ENCODE data around the gene UBE2H.

UBE2H gene

GRCh38 chr7:129950191-129950932 is 2.4 kb downstream of the UBE2H start:
- peaks cover 47% of the 10 kb centered on the region for H3K4me1 ChIP-seq (ENCODE audit: insufficient read depth, low read length, poor library complexity, severe bottlenecking)
- TF ChIP-seq EZH2phosphoT487 (IDR thresholded peaks at IDR 0.05; ENCODE audit: borderline replicate concordance) = no peak
- TF ChIP-seq CTCF (conservative IDR thresholded peaks at IDR 0.05; ENCODE audit: low read length) = no peak
- no peaks in the 10 kb centered on the region for H3K36me3 ChIP-seq (ENCODE audit: insufficient read depth, low read length)
- peak overlapping the region; percentile 94 for H3K4me3 ChIP-seq (ENCODE audit: low read length, poor library complexity, severe bottlenecking)
- H3F3A ChIP-seq (ENCODE audit: low read depth) = no peaks in the 10 kb centered on the region; the same call in 1 of the 2 replicates
- H3K9ac ChIP-seq (ENCODE audit: low read depth, low read length, poor library complexity, severe bottlenecking) = peak overlapping the region; percentile 81
- no peaks in the 10 kb centered on the region for H3K9me3 ChIP-seq (ENCODE audit: insufficient read depth, low read depth, low read length)
- no peak overlapping the region for H2AFZ ChIP-seq (ENCODE audit: low read length)
- H4K20me1 ChIP-seq (ENCODE audit: insufficient read depth, low read length, poor library complexity, severe bottlenecking) = peaks cover 21% of the 10 kb centered on the region
- H3K27me3 ChIP-seq (ENCODE audit: insufficient read depth, low read length, poor library complexity, severe bottlenecking) = no peaks in the 10 kb centered on the region
- peaks cover 67% of the 10 kb centered on the region for H3K79me2 ChIP-seq (ENCODE audit: insufficient read depth, low read length)
- peak overlapping the region; percentile 96 for H3K4me2 ChIP-seq (ENCODE audit: low read depth, low read length, poor library complexity, severe bottlenecking)
- no peaks in the 10 kb centered on the region for H3K9me2 ChIP-seq (replicated peaks; ENCODE audit: low read depth, low read length)

DNA sequence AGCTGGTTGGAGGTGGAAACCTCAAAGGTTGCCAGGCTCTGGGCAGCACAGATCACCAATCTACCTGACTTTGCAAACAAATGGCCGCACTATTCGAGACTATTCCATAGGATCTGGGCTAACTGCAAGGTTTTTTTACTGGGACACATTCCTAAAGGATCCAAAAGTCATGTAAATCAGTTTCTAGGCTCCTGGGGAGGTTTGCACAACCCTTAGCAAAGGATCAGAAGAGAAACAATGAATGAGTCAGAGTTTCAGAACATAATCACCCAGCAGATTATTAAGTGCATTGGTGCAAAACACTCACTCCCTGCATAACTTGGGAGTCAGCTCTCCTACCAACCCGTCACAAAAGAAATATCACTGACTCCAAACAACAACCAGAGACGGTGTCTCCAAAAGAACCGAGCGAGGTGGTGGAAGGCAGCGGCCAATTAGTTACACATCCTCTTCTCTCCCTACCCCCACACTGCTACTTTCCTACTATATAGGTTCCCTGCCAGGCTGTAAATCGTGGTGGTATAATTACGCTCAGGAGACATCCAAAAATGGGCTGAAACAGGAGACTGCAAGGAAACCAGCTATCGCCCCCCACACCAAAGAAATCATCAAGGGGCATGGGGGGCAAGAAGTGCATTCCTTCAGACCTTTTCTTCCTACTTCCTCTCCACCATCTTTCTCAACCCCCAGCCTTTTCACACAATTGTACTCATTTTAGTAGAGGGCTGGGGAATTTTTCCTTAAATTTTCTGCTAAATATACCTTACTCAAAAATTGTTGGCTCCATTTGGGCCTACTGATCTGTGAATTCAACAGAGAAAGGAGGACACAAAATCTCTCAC is 3.2 kb downstream of the UBE2H start:
- peaks cover 21% of the 10 kb centered on the region for H4K20me1 ChIP-seq (ENCODE audit: insufficient read depth, low read length, poor library complexity, severe bottlenecking)
- peak overlapping the region; percentile 94 for H3K4me3 ChIP-seq (ENCODE audit: low read length, poor library complexity, severe bottlenecking)
- H3K4me1 ChIP-seq (ENCODE audit: insufficient read depth, low read length, poor library complexity, severe bottlenecking) = peaks cover 47% of the 10 kb centered on the region
- no peaks in the 10 kb centered on the region for H3K36me3 ChIP-seq (ENCODE audit: insufficient read depth, low read length)
- TF ChIP-seq EZH2phosphoT487 (IDR thresholded peaks at IDR 0.05; ENCODE audit: borderline replicate concordance) (no peak), CTCF (conservative IDR thresholded peaks at IDR 0.05; ENCODE audit: low read length) (no peak)
- peaks cover 75% of the 10 kb centered on the region for H3K79me2 ChIP-seq (ENCODE audit: insufficient read depth, low read length)
- peak overlapping the region; percentile 81 for H3K9ac ChIP-seq (ENCODE audit: low read depth, low read length, poor library complexity, severe bottlenecking)
- no peaks in the 10 kb centered on the region for H3K9me3 ChIP-seq (ENCODE audit: insufficient read depth, low read depth, low read length)
- no peaks in the 10 kb centered on the region for H3K9me2 ChIP-seq (replicated peaks; ENCODE audit: low read depth, low read length)
- no peaks in the 10 kb centered on the region; the same call in 1 of the 2 replicates for H3F3A ChIP-seq (ENCODE audit: low read depth)
- no peaks in the 10 kb centered on the region for H3K27me3 ChIP-seq (ENCODE audit: insufficient read depth, low read length, poor library complexity, severe bottlenecking)
- H3K4me2 ChIP-seq (ENCODE audit: low read depth, low read length, poor library complexity, severe bottlenecking) = peak overlapping the region; percentile 96
- H2AFZ ChIP-seq (ENCODE audit: low read length) = peak overlapping the region; percentile 13; the same call in 1 of the 2 replicates

GRCh38 chr7:129948877-129949291 is 3.9 kb downstream of the UBE2H start:
- Histone ChIP-seq H3K27me3 (ENCODE audit: insufficient read depth, low read length, poor library complexity, severe bottlenecking) (no peaks in the 10 kb centered on the region), H2AFZ (ENCODE audit: low read length) (peak overlapping the region; percentile 13; the same call in 1 of the 2 replicates), H4K20me1 (ENCODE audit: insufficient read depth, low read length, poor library complexity, severe bottlenecking) (peaks cover 21% of the 10 kb centered on the region), H3F3A (ENCODE audit: low read depth) (no peaks in the 10 kb centered on the region; the same call in 1 of the 2 replicates), H3K4me3 (ENCODE audit: low read length, poor library complexity, severe bottlenecking) (peak overlapping the region; percentile 94), H3K4me2 (ENCODE audit: low read depth, low read length, poor library complexity, severe bottlenecking) (peak overlapping the region; percentile 96), H3K9me3 (ENCODE audit: insufficient read depth, low read depth, low read length) (no peaks in the 10 kb centered on the region), H3K9me2 (replicated peaks; ENCODE audit: low read depth, low read length) (no peaks in the 10 kb centered on the region), H3K36me3 (ENCODE audit: insufficient read depth, low read length) (no peaks in the 10 kb centered on the region), H3K9ac (ENCODE audit: low read depth, low read length, poor library complexity, severe bottlenecking) (peak overlapping the region; percentile 81), H3K4me1 (ENCODE audit: insufficient read depth, low read length, poor library complexity, severe bottlenecking) (peaks cover 47% of the 10 kb centered on the region), H3K79me2 (ENCODE audit: insufficient read depth, low read length) (peaks cover 78% of the 10 kb centered on the region)
- TF ChIP-seq CTCF (conservative IDR thresholded peaks at IDR 0.05; ENCODE audit: low read length) (no peak), EZH2phosphoT487 (IDR thresholded peaks at IDR 0.05; ENCODE audit: borderline replicate concordance) (no peak)

Measured in Loucy (cell line).